ENCODE measurements around the gene SGPP2. TPM values are rescaled to one million over a fixed set of nuclear protein-coding genes. Genes with fewer than 3 reads are reported as not detected.

The SGPP2 gene
- polyA plus RNA-seq, 3 donors = not detected

- Histone ChIP-seq H2AFZ (ENCODE audit: insufficient read depth, low read depth, low read length, poor library complexity, severe bottlenecking) (no peak overlapping the region), H3K4me2 (replicated peaks; ENCODE audit: extremely low read depth, low read length, poor library complexity, severe bottlenecking) (no peak overlapping the region), H3K27me3 (ENCODE audit: control insufficient read depth in 2 of 2, insufficient read depth in 2 of 2, low read length in 2 of 2) (no peaks in the 10 kb centered on the region), H3K27ac (ENCODE audit: low read depth in 1 of 2, low read length in 2 of 2) (no peak overlapping the region), H3K79me2 (ENCODE audit: insufficient read depth, low read length) (no peaks in the 10 kb centered on the region), H3K9me3 (replicated peaks in 1 of 2; ENCODE audit: control insufficient read depth in 1 of 2, insufficient read depth in 1 of 2, low read length in 2 of 2) (no peaks in the 10 kb centered on the region), H3K36me3 (replicated peaks in 1 of 2; ENCODE audit: control insufficient read depth in 1 of 2, insufficient read depth in 2 of 2, low read length in 2 of 2) (peaks cover 2 to 22% of the 10 kb centered on the region in 2 donors), H3K4me3 (replicated peaks in 1 of 3; ENCODE audit: low read depth in 2 of 3, low read length in 3 of 3) (no peak overlapping the region), H4K20me1 (ENCODE audit: insufficient read depth, low read length) (no peaks in the 10 kb centered on the region), H3K9ac (ENCODE audit: insufficient read depth, low read length, poor library complexity, severe bottlenecking) (no peak overlapping the region), H3K4me1 (ENCODE audit: control insufficient read depth in 1 of 2, insufficient read depth in 2 of 2, low read length in 2 of 2) (no peaks in the 10 kb centered on the region)
- DNase-seq = no peak
- Mint-ChIP-seq H3K36me3 (peaks cover 24 to 26% of the 10 kb centered on the region in 2 donors), H3K27me3 (ENCODE audit: low read depth in 3 of 3) (peaks cover 2 to 5% (median 2%) of the 10 kb centered on the region in 3 donors), H3K4me3 (no peak overlapping the region), H3K4me1 (peaks cover 2% of the 10 kb centered on the region), H3K27ac (no peak overlapping the region), H3K9me3 (no peaks in the 10 kb centered on the region)
- intact Hi-C loops (cut with micrococcal nuclease) = loop anchor here (5.0 to 10.0 kb wide), 2 partner anchors 246 to 508 kb away; no protein-coding TSS in a partner anchor
- 60% methylated on average over 3 of the region's 11 CpGs for WGBS (ENCODE audit: insufficient coverage)
- TF ChIP-seq CTCF (IDR thresholded peaks at IDR 0.05) = no peak
Measured at GRCh38 chr2:222563106-222563718, 138.9 kb downstream of the SGPP2 start.

GRCh38 chr2:222563936-222564335, 139.6 kb downstream of the SGPP2 start:
- no peaks in the 10 kb centered on the region for H3K27me3 ChIP-seq (ENCODE audit: control insufficient read depth in 2 of 2, insufficient read depth in 2 of 2, low read length in 2 of 2)
- Mint-ChIP-seq H3K9me3 (no peaks in the 10 kb centered on the region), H3K4me1 (peaks cover 2% of the 10 kb centered on the region), H3K27me3 (ENCODE audit: low read depth in 3 of 3) (peaks cover 0 to 5% (median 2%) of the 10 kb centered on the region in 3 donors), H3K27ac (no peak overlapping the region), H3K36me3 (peaks cover 26 to 33% of the 10 kb centered on the region in 2 donors), H3K4me3 (no peak overlapping the region)
- no peaks in the 10 kb centered on the region for H4K20me1 ChIP-seq (ENCODE audit: insufficient read depth, low read length)
- no peaks in the 10 kb centered on the region for H3K4me1 ChIP-seq (ENCODE audit: control insufficient read depth in 1 of 2, insufficient read depth in 2 of 2, low read length in 2 of 2)
- peaks cover 4 to 30% of the 10 kb centered on the region in 2 donors for H3K36me3 ChIP-seq (replicated peaks in 1 of 2; ENCODE audit: control insufficient read depth in 1 of 2, insufficient read depth in 2 of 2, low read length in 2 of 2)
- H3K4me3 ChIP-seq (replicated peaks in 1 of 3; ENCODE audit: low read depth in 2 of 3, low read length in 3 of 3) = no peak overlapping the region
- H3K9ac ChIP-seq (ENCODE audit: insufficient read depth, low read length, poor library complexity, severe bottlenecking) = no peak overlapping the region
- DNase-seq = no peak
- WGBS (ENCODE audit: insufficient coverage) = 95% methylated on average over 5 of the region's 6 CpGs
- no peak overlapping the region for H3K27ac ChIP-seq (ENCODE audit: low read depth in 1 of 2, low read length in 2 of 2)
- intact Hi-C loops (cut with micrococcal nuclease) = loop anchor here (5.0 to 10.0 kb wide), 2 partner anchors 247 to 509 kb away; no protein-coding TSS in a partner anchor
- no peaks in the 10 kb centered on the region for H3K79me2 ChIP-seq (ENCODE audit: insufficient read depth, low read length)
- H2AFZ ChIP-seq (ENCODE audit: insufficient read depth, low read depth, low read length, poor library complexity, severe bottlenecking) = no peak overlapping the region
- no peaks in the 10 kb centered on the region for H3K9me3 ChIP-seq (replicated peaks in 1 of 2; ENCODE audit: control insufficient read depth in 1 of 2, insufficient read depth in 1 of 2, low read length in 2 of 2)
- no peak overlapping the region for H3K4me2 ChIP-seq (replicated peaks; ENCODE audit: extremely low read depth, low read length, poor library complexity, severe bottlenecking)
- no peak for TF ChIP-seq CTCF (IDR thresholded peaks at IDR 0.05)
